Naive thymus-derived CD4-positive, alpha-beta T cell (primary cell): ENCODE measurements around the gene FLCN. TPM values are rescaled to one million over a fixed set of nuclear protein-coding genes. Genes with fewer than 3 reads are reported as not detected.
"Not testable (repeated sequence)": the region's sequence is repeated elsewhere in the genome, so short reads cannot be mapped to it uniquely, and the experiment has no call there.

ENCODE experiments used
- ATAC-seq: fragments of 150-1000 bp; cut with Tn5 transposase; 2 replicates; pipeline ENCODE4 v1.10.0; 2021; ENCODE audit warnings: mild to moderate bottlenecking, moderate library complexity
- CTCF ChIA-PET: fragments of 350-600 bp; sonication (Branson Sonifier 250); formaldehyde crosslinking; loops from one replicate; lab custom pipeline; 2021; ENCODE audit warnings: antibody characterized with exemption; lab: Charles Lee
- POLR2A ChIA-PET: fragments of 350-600 bp; sonication (Branson Sonifier 250); formaldehyde crosslinking; loops from one replicate; lab custom pipeline; 2021; ENCODE audit warnings: antibody characterized with exemption, inconsistent platforms; lab: Charles Lee
- DNase-seq, 9 donors: peaks; one replicate each; pipeline versions ENCODE4 v3.0.0 to v3.0.0-alpha.2; 2020 to 2022; ENCODE audit warnings: mixed read lengths in 1 of 9
- H3K27ac ChIP-seq: one replicate; pipeline ENCODE4 v1.7.0; 2013; ENCODE audit warnings: mild to moderate bottlenecking, low read depth, low read length, moderate library complexity
- H3K27me3 ChIP-seq, 2 donors: one replicate each; pipeline ENCODE4 v1.7.0; 2013; ENCODE audit warnings: low read length in 2 of 2, mild to moderate bottlenecking in 2 of 2, moderate library complexity in 2 of 2; ENCODE audit not compliant: control insufficient read depth in 2 of 2, insufficient read depth in 2 of 2
- H3K36me3 ChIP-seq, 3 experiments: 1 replicate in 2 of 3; 2 replicates in 1 of 3; pipeline ENCODE4 v1.7.0; 2013; ENCODE audit warnings: low read length in 3 of 3, mild to moderate bottlenecking in 3 of 3, moderate library complexity in 1 of 3; ENCODE audit not compliant: insufficient read depth in 3 of 3, control insufficient read depth in 2 of 3
- H3K4me1 ChIP-seq, 2 donors: one replicate each; pipeline ENCODE4 v1.7.0; 2013; ENCODE audit warnings: low read length in 2 of 2, mild to moderate bottlenecking in 2 of 2, moderate library complexity in 1 of 2; ENCODE audit not compliant: control insufficient read depth in 2 of 2, insufficient read depth in 2 of 2
- H3K4me3 ChIP-seq: 2 replicates; pipeline ENCODE4 v1.7.0; 2013; ENCODE audit warnings: mild to moderate bottlenecking, low read length
- H3K9me3 ChIP-seq, 3 experiments: 1 replicate in 2 of 3; 2 replicates in 1 of 3; pipeline ENCODE4 v1.7.0; 2013; ENCODE audit warnings: low read length in 3 of 3; ENCODE audit not compliant: control insufficient read depth in 2 of 3
- H3K27ac Mint-ChIP-seq, 9 donors: one replicate each; pipeline ENCODE4 v1.8.0; 2020 to 2022; ENCODE audit warnings: mixed read lengths in 9 of 9, mild to moderate bottlenecking in 8 of 9, moderate library complexity in 5 of 9, inconsistent platforms in 2 of 9
- H3K27me3 Mint-ChIP-seq, 5 donors: one replicate each; pipeline ENCODE4 v1.8.0; 2021 to 2022; ENCODE audit warnings: mixed read lengths in 5 of 5, mild to moderate bottlenecking in 1 of 5
- H3K36me3 Mint-ChIP-seq, 5 donors: one replicate each; pipeline ENCODE4 v1.8.0; 2020 to 2022; ENCODE audit warnings: mixed read lengths in 5 of 5, mild to moderate bottlenecking in 3 of 5, inconsistent platforms in 1 of 5
- H3K4me1 Mint-ChIP-seq, 7 donors: one replicate each; pipeline ENCODE4 v1.8.0; 2020 to 2022; ENCODE audit warnings: mixed read lengths in 7 of 7, mild to moderate bottlenecking in 3 of 7, inconsistent platforms in 1 of 7
- H3K4me3 Mint-ChIP-seq, 10 donors: one replicate each; pipeline ENCODE4 v1.8.0; 2020 to 2022; ENCODE audit warnings: mild to moderate bottlenecking in 10 of 10, mixed read lengths in 10 of 10, moderate library complexity in 6 of 10, inconsistent platforms in 2 of 10
- H3K9me3 Mint-ChIP-seq, 11 donors: one replicate each; pipeline ENCODE4 v1.8.0; 2020 to 2022; ENCODE audit warnings: mixed read lengths in 11 of 11, mild to moderate bottlenecking in 4 of 11, inconsistent platforms in 1 of 11, moderate library complexity in 1 of 11
- intact Hi-C, 2 donors: fragments of 100-400 bp; cut with micrococcal nuclease; formaldehyde crosslinking; loops; one replicate each; pipeline ENCODE4 v1.15.1; 2023
- polyA plus RNA-seq, 2 donors: library from polyadenylated mRNA; unstranded; fragments of 300-500 nt; fragmentation: Illumina TruSeq; gene quantifications; one replicate each; pipeline ENCODE4 v1.2.3, GENCODE V29; 2021
- total RNA-seq, 6 experiments: library from RNA in 5 of 6; stranded (reverse) in 5 of 6; gene quantifications; 1 replicate in 5 of 6; 2 replicates in 1 of 6; pipeline ENCODE4 v1.2.3 and lab custom pipeline; 2021 to 2026

FLCN gene
- total and polyA plus RNA-seq, 7 experiments from 2014 or later: 4.7 to 94.7 (median 44.2) TPM

GRCh38 chr17:17255689-17256088 lies 18.7 kb upstream of the FLCN start:
- H3K9me3 Mint-ChIP-seq, H3K27ac Mint-ChIP-seq, intact Hi-C loops, ATAC-seq, H3K4me1 ChIP-seq, H3K27me3 Mint-ChIP-seq, H3K27ac ChIP-seq, H3K9me3 ChIP-seq, DNase-seq, H3K4me3 ChIP-seq, H3K4me1 Mint-ChIP-seq, H3K4me3 Mint-ChIP-seq, H3K27me3 ChIP-seq: not testable (repeated sequence)
- ChIA-PET CTCF (interaction anchor here (0.6 to 0.7 kb wide), 3 partner anchors 13 to 380 kb away, joined by 3 to 5 read pairs (median 5); no protein-coding TSS in a partner anchor), POLR2A (interaction anchor here (0.6 kb wide), 1 partner anchor 19 kb away, joined by 3 read pairs; the partner anchor contains the start of gene FLCN)
- peaks cover 6 to 81% (median 7%) of the 10 kb centered on the region in 3 experiments for H3K36me3 ChIP-seq
- peaks cover 0 to 50% (median 31%) of the 10 kb centered on the region in 5 donors for H3K36me3 Mint-ChIP-seq

GRCh38 chr17:17254036-17254435 lies 17.1 kb upstream of the FLCN start:
- ChIA-PET POLR2A (interaction anchor here (0.6 to 1.2 kb wide), 2 partner anchors 12 to 647 kb away, joined by 3 read pairs; no protein-coding TSS in a partner anchor), CTCF (no interaction called here)
- no peak overlapping the region for H3K27ac ChIP-seq
- no peak overlapping the region for H3K27ac Mint-ChIP-seq
- DNase-seq: no peak
- H3K4me1 ChIP-seq: peaks cover 0 to 3% of the 10 kb centered on the region in 2 donors
- no peak overlapping the region for H3K4me3 Mint-ChIP-seq
- no peak overlapping the region for H3K4me3 ChIP-seq
- peaks cover 0 to 5% (median 0%) of the 10 kb centered on the region in 7 donors for H3K4me1 Mint-ChIP-seq
- peaks cover 0 to 75% (median 5%) of the 10 kb centered on the region in 3 experiments for H3K36me3 ChIP-seq
- H3K27me3 Mint-ChIP-seq: no peaks in the 10 kb centered on the region
- no peaks in the 10 kb centered on the region for H3K27me3 ChIP-seq
- peaks cover 0 to 2% (median 0%) of the 10 kb centered on the region in 11 donors for H3K9me3 Mint-ChIP-seq
- no peak for ATAC-seq
- H3K9me3 ChIP-seq: no peaks in the 10 kb centered on the region
- intact Hi-C loops: no loop called here
- peaks cover 0 to 40% (median 24%) of the 10 kb centered on the region in 5 donors for H3K36me3 Mint-ChIP-seq

- ATAC-seq (no peak), DNase-seq (no peak)
- peaks cover 0 to 75% (median 4%) of the 10 kb centered on the region in 3 experiments for H3K36me3 ChIP-seq
- ChIA-PET CTCF (interaction anchor here (0.7 kb wide), 1 partner anchor 13 kb away, joined by 3 read pairs; no protein-coding TSS in a partner anchor), POLR2A (interaction anchor here (0.9 to 1.2 kb wide), 3 partner anchors 12 to 22 kb away, joined by 3 read pairs; partner anchors contain the start of gene FLCN)
- intact Hi-C loops: no loop called here
- no peaks in the 10 kb centered on the region for H3K27me3 ChIP-seq
- Mint-ChIP-seq H3K36me3 (peaks cover 0 to 37% (median 22%) of the 10 kb centered on the region in 5 donors), H3K4me3 (peak overlapping the region in 1 of 10 donors; percentile 27), H3K4me1 (peaks cover 0 to 5% (median 0%) of the 10 kb centered on the region in 7 donors), H3K27ac (peak overlapping the region in 3 of 9 donors; percentile 29 to 64 (median 44)), H3K27me3 (no peaks in the 10 kb centered on the region), H3K9me3 (peaks cover 0 to 2% (median 0%) of the 10 kb centered on the region in 11 donors)
- no peak overlapping the region for H3K27ac ChIP-seq
- H3K4me1 ChIP-seq: peaks cover 0 to 3% of the 10 kb centered on the region in 2 donors
- no peak overlapping the region for H3K4me3 ChIP-seq
- no peaks in the 10 kb centered on the region for H3K9me3 ChIP-seq
Measured at GRCh38 chr17:17253406-17253805, 16.4 kb upstream of the FLCN start.

GRCh38 chr17:17252149-17252661 lies 15.2 kb upstream of the FLCN start:
- Histone ChIP-seq H3K27me3 (no peaks in the 10 kb centered on the region), H3K36me3 (peaks cover 8 to 79% (median 9%) of the 10 kb centered on the region in 3 experiments), H3K4me3 (no peak overlapping the region), H3K9me3 (no peaks in the 10 kb centered on the region), H3K4me1 (peaks cover 0 to 3% of the 10 kb centered on the region in 2 donors), H3K27ac (no peak overlapping the region)
- ChIA-PET CTCF (no interaction called here), POLR2A (interaction anchor here (0.5 kb wide), 1 partner anchor 15 kb away, joined by 5 read pairs; no protein-coding TSS in a partner anchor)
- peaks cover 0 to 33% (median 18%) of the 10 kb centered on the region in 5 donors for H3K36me3 Mint-ChIP-seq
- H3K4me3 Mint-ChIP-seq: no peak overlapping the region
- no peaks in the 10 kb centered on the region for H3K27me3 Mint-ChIP-seq
- no peak for ATAC-seq
- peaks cover 0 to 8% (median 0%) of the 10 kb centered on the region in 7 donors for H3K4me1 Mint-ChIP-seq
- no peak for DNase-seq
- peak overlapping the region in 1 of 9 donors; percentile 15 for H3K27ac Mint-ChIP-seq
- peaks cover 0 to 2% (median 0%) of the 10 kb centered on the region in 11 donors for H3K9me3 Mint-ChIP-seq
- intact Hi-C loops: no loop called here

GRCh38 chr17:17246879-17247278 lies 9.9 kb upstream of the FLCN start:
- no peaks in the 10 kb centered on the region for H3K27me3 ChIP-seq
- no peaks in the 10 kb centered on the region for H3K9me3 Mint-ChIP-seq
- H3K27me3 Mint-ChIP-seq: no peaks in the 10 kb centered on the region
- H3K27ac ChIP-seq: no peak overlapping the region
- H3K4me3 ChIP-seq: no peak overlapping the region
- no peaks in the 10 kb centered on the region for H3K9me3 ChIP-seq
- ChIA-PET POLR2A (interaction anchor here (0.7 kb wide), 1 partner anchor 147 kb away, joined by 3 read pairs; no protein-coding TSS in a partner anchor), CTCF (interaction anchor here (0.6 to 1.4 kb wide), 3 partner anchors 24 to 194 kb away, joined by 3 to 4 read pairs (median 3); no protein-coding TSS in a partner anchor)
- DNase-seq (no peak), ATAC-seq (no peak)
- H3K27ac Mint-ChIP-seq: peak overlapping the region in 4 of 9 donors; percentile 3 to 36 (median 28)
- H3K36me3 Mint-ChIP-seq: peaks cover 0 to 14% (median 9%) of the 10 kb centered on the region in 5 donors
- H3K4me1 Mint-ChIP-seq: peaks cover 0 to 2% (median 0%) of the 10 kb centered on the region in 7 donors
- H3K4me3 Mint-ChIP-seq: no peak overlapping the region
- intact Hi-C loops: no loop called here
- H3K36me3 ChIP-seq: peaks cover 8 to 55% (median 10%) of the 10 kb centered on the region in 3 experiments
- no peaks in the 10 kb centered on the region for H3K4me1 ChIP-seq

GRCh38 chr17:17243163-17243562 lies 6.2 kb upstream of the FLCN start:
- ATAC-seq (no peak), DNase-seq (no peak)
- ChIA-PET POLR2A (no interaction called here), CTCF (no interaction called here)
- Histone ChIP-seq H3K4me3 (no peak overlapping the region), H3K27me3 (no peaks in the 10 kb centered on the region), H3K4me1 (peaks cover 0 to under 1% of the 10 kb centered on the region in 2 donors), H3K36me3 (peaks cover 4 to 28% (median 10%) of the 10 kb centered on the region in 3 experiments), H3K9me3 (no peaks in the 10 kb centered on the region), H3K27ac (no peak overlapping the region)
- H3K9me3 Mint-ChIP-seq: no peaks in the 10 kb centered on the region
- peaks cover 0 to 12% (median 5%) of the 10 kb centered on the region in 7 donors for H3K4me1 Mint-ChIP-seq
- intact Hi-C loops: no loop called here
- peak overlapping the region in 2 of 9 donors; percentile 21 to 53 for H3K27ac Mint-ChIP-seq
- H3K4me3 Mint-ChIP-seq: no peak overlapping the region
- peaks cover 0 to 9% (median 8%) of the 10 kb centered on the region in 5 donors for H3K36me3 Mint-ChIP-seq
- peaks cover 0 to 4% (median 0%) of the 10 kb centered on the region in 5 donors for H3K27me3 Mint-ChIP-seq
